NT2/D1 (cell line): Measurements from ENCODE around the gene GLIPR1.

Source experiments
- SUZ12 ChIP-seq: IDR thresholded peaks from 2 replicates; pipeline ENCODE4 v1.6.1; 2011; ENCODE audit not compliant: insufficient read length, insufficient read depth; ENCODE audit errors: extremely low read depth
- ZNF274 ChIP-seq: IDR thresholded peaks from 2 replicates; pipeline ENCODE4 v1.6.1; 2011; ENCODE audit warnings: mild to moderate bottlenecking, low read depth, low read length

- TF ChIP-seq ZNF274 (no peak), SUZ12 (no peak)
Measured at GRCh38 chr12:75474116-75474515, 6.4 kb upstream of the GLIPR1 start.
